Embryonic facial prominence (tissue), 1 donor: ENCODE measurements around the gene HNRNPK.
"Not testable (repeated sequence)": the region's sequence is repeated elsewhere in the genome, so short reads cannot be mapped to it uniquely, and the experiment has no call there.

Experiments used
- DNase-seq: peaks from one replicate; pipeline ENCODE4 v3.0.0-alpha.2; 2016; ENCODE audit errors: extremely low spot score

Gene HNRNPK

GRCh38 chr9:83977196-83977595 lies 2.8 kb downstream of the HNRNPK start:
- no peak for DNase-seq

GRCh38 chr9:83976372-83976771 lies 3.6 kb downstream of the HNRNPK start:
- DNase-seq, result no peak

- no peak for DNase-seq
Observed at GRCh38 chr9:83975300-83975699, 4.7 kb downstream of the HNRNPK start.

GRCh38 chr9:83972286-83972685 lies 7.7 kb downstream of the HNRNPK start:
- no peak for DNase-seq

GRCh38 chr9:83971485-83971884 lies 8.5 kb downstream of the HNRNPK start:
- no peak for DNase-seq

GRCh38 chr9:83969602-83970001 lies 10.4 kb downstream of the HNRNPK start:
- no peak for DNase-seq

GRCh38 chr9:83967073-83967472 lies 12.9 kb downstream of the HNRNPK start:
- DNase-seq, result no peak

GRCh38 chr9:83966209-83966582 lies 13.8 kb downstream of the HNRNPK start:
- no peak for DNase-seq

GRCh38 chr9:83965350-83966208 lies 14.4 kb downstream of the HNRNPK start:
- no peak for DNase-seq

- no peak for DNase-seq
Observed at GRCh38 chr9:83964973-83965349, 15.1 kb downstream of the HNRNPK start.

GRCh38 chr9:83962165-83962564 lies 17.9 kb downstream of the HNRNPK start:
- no peak for DNase-seq

- no peak for DNase-seq
Observed at GRCh38 chr9:83960991-83961390, 19.0 kb downstream of the HNRNPK start.

- no peak for DNase-seq
Observed at GRCh38 chr9:83959061-83959460, 21.0 kb downstream of the HNRNPK start.

GRCh38 chr9:83957248-83957513 lies 22.8 kb downstream of the HNRNPK start:
- no peak for DNase-seq

- DNase-seq, result no peak
Observed at GRCh38 chr9:83956436-83957247, 23.4 kb downstream of the HNRNPK start.

- DNase-seq, result no peak
Observed at GRCh38 chr9:83956086-83956435, 24.0 kb downstream of the HNRNPK start.

- not testable (repeated sequence) for DNase-seq
Observed at GRCh38 chr9:83948096-83948495, 31.9 kb downstream of the HNRNPK start.

- DNase-seq, result no peak
Observed at GRCh38 chr9:83940590-83941303, 39.3 kb downstream of the HNRNPK start.

GRCh38 chr9:83937861-83938455 lies 42.1 kb downstream of the HNRNPK start:
- peak; percentile 63 for DNase-seq

GRCh38 chr9:83936523-83936922 lies 43.5 kb downstream of the HNRNPK start:
- no peak for DNase-seq

GRCh38 chr9:83935276-83935935 lies 44.6 kb downstream of the HNRNPK start:
- DNase-seq, result no peak
